Right ventricle myocardium superior (tissue), 1 donor: ENCODE data around the gene MLNR. TPM values are rescaled to one million over a fixed set of nuclear protein-coding genes. Genes with fewer than 3 reads are reported as not detected.
A peak's percentile ranks its signal among the peaks of the same experiment; 100 is the strongest.

Experiments
- ATAC-seq: fragments of 200-7000 bp; cut with Tn5 transposase; one replicate; pipeline ENCODE4 v1.9.1; 2020; ENCODE audit warnings: mild to moderate bottlenecking; ENCODE audit not compliant: poor library complexity
- DNase-seq: peaks from one replicate; pipeline ENCODE4 v3.0.0-alpha.2; 2020
- intact Hi-C: fragments of 100-400 bp; cut with DNase I; formaldehyde crosslinking; loops from one replicate; pipeline ENCODE4 v1.11.2; 2022
- total RNA-seq: library from RNA; stranded (reverse); fragmentation: NEBNext Ultra II Directional; extraction: Animal tissue kit (Norgen Biotek cat#: 25700); gene quantifications from one replicate; pipeline ENCODE4 v1.2.1, GENCODE V29; 2021
- donor health status: DM: no; HTN: yes; CAD: no; lungs with severe emphysema.

MLNR gene
- total RNA-seq, 1 donor from 2014 or later, result not detected

- ATAC-seq (no peak), DNase-seq (no peak)
- intact Hi-C loops, result no loop called here
Observed at GRCh38 chr13:49220856-49221589, 885 bp downstream of the MLNR start.

- ATAC-seq, result no peak
- DNase-seq, result no peak
- intact Hi-C loops, result no loop called here
Observed at GRCh38 chr13:49221590-49221965, 1.4 kb downstream of the MLNR start.

DNA sequence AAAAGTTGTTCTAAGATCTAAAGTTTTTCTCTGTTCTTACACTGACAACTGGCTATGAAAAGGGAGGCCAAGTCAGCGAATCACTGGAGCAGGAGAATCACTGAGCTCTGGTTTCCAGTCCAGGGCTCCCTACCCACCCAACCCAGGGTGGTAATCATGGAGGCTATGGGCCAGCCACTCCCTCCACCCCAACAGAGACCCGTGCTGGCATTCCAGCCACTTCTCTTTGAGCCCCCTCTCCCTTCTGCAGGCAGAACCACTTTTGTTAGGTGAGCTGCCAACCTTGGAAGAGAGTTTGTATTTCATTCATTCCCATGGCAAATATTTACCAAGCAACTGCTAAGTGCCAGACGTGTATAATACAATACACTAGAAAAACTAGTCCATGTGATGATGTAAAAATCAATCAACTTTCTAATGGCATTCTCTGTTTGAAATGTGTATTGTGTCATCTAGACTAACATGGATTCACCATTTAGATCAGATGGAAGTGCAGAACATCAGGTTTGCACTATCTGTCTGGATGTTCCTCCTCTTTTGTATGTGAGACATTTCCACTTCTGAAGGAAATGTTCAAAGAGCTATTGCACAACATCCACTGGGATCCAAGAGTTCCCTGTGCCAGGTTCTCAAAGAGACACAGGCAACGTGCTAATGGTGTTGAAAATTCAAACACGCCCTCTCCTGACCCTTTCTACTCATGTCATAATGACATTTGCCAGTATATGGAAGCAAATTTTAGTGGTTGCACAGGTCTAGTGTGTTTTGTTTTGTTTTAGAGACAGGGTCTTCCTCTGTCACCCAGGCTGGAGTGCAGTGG, 5.3 kb downstream of the MLNR start:
- ATAC-seq (peak; percentile 91), DNase-seq (no peak)
- intact Hi-C loops, result no loop called here

- DNase-seq (no peak), ATAC-seq (no peak)
Observed at GRCh38 chr13:49226613-49227012, 6.5 kb downstream of the MLNR start.

DNA sequence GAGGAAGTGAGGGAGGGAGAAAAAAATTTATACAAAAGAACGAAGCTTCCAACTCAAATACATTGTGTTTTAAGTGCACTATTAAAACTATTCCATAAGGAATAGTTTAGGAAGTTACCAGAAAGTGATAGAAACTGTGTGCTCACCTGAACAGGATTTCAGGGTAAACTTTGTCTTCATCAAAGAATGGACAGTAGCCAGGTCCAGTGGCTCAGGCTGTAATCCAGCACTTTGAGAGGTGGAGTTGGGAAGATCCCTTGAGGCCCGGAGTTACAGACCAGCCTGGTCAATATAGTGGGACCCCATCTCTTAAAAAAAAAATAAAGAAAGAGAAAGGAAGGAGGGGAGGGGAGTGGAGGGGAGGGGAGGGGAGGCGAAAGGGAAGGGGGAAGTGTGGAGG, 14.6 kb downstream of the MLNR start:
- no peak for ATAC-seq
- intact Hi-C loops, result no loop called here
- no peak for DNase-seq

More at GRCh38 chr13:49226613-49227012, 6.5 kb downstream of the MLNR start:
- intact Hi-C loops, result no loop called here

- no peak for ATAC-seq
- DNase-seq, result no peak
- intact Hi-C loops, result no loop called here
Observed at GRCh38 chr13:49235856-49236431, 15.8 kb downstream of the MLNR start.

GRCh38 chr13:49238621-49239020, 18.5 kb downstream of the MLNR start:
- no peak for ATAC-seq
- intact Hi-C loops, result no loop called here
- DNase-seq, result no peak

DNA sequence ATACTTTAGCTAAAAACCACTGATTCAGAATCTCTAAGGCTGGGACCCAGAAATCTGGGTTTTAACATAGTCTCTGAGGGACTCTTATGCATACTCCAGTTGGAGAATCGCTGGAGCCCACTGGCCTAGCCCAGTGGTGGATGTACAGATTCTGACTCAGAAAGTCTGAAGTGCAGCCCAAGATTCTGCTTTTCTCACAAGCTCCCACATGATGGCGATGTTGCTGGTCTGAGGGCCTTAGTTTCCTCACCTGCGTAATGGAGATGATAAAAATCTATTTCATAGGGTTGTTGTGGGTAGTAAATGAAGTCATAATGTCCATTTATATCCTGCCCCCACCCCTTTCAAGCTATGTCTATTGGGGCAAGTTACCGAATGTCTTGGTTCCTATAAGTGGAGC, 19.9 kb downstream of the MLNR start:
- intact Hi-C loops, result no loop called here
- DNase-seq, result no peak
- ATAC-seq, result no peak

GRCh38 chr13:49241296-49241695, 21.2 kb downstream of the MLNR start:
- intact Hi-C loops, result no loop called here
- ATAC-seq (no peak), DNase-seq (no peak)

- ATAC-seq, result no peak
- intact Hi-C loops, result no loop called here
Observed at GRCh38 chr13:49245101-49245500, 25.0 kb downstream of the MLNR start.

GRCh38 chr13:49246850-49247642, 26.9 kb downstream of the MLNR start:
- ATAC-seq, result peak; percentile 75
- intact Hi-C loops, result no loop called here
- no peak for DNase-seq

More at GRCh38 chr13:49245101-49245500, 25.0 kb downstream of the MLNR start:
- DNase-seq, result no peak

DNA sequence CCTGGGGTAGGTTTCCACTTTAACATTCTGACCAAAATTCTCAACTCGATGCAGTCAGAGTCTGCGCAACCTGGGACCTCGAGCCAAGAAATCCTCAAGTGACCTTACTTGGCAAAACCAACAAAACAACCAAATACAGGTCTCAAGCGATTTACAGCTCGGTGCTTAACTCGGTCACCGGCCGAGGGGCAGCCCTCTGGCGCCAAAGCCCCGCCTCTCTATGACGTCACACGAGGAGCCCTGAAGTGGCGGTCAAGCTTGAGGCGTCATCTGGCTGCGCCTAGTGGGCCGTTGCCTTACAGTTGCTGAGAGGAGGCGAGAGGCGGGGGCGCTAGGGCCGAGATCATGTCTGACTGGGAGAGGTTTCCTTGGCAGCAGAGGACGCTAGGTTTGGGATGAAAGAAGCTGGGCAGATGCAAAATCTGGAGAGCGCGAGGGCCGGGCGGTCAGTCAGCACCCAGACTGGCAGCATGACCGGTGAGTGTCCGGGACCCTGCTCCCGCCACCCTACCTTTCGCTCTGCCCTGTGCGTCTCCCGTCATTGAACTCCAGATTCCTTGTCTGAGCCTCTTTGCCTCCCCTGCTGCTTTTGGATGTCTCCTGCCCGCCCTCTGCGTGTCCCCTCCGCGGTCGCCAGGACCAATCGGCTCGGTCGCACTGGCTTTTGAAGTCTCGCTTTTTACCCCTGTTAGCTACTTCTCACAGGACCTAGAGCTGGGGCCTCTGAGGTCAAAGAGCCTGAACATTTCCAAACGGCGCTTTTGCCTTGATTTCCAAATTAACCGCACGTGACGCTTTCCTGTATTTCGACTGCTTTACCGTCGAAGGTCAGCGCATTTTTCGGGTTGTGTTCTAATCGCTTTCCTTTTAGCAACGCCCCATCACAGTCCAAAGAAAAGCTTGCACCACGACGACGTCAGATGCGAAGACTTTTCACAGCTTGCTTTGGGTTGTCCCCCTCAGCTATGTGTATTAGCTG, 27.8 kb downstream of the MLNR start, which contains the start of gene CDADC1:
Gene CDADC1, plus strand, starts transcription at position 283 of the 979 bp plus-strand sequence. Its CDS starts 113 bp downstream, at position 396.
- DNase-seq, result peak; percentile 99
- intact Hi-C loops, result no loop called here
- ATAC-seq, result peak; percentile 99

GRCh38 chr13:49248622-49249002, 28.5 kb downstream of the MLNR start:
- intact Hi-C loops, result no loop called here
- peak; percentile 2 for ATAC-seq
- no peak for DNase-seq

GRCh38 chr13:49251326-49251725, 31.2 kb downstream of the MLNR start:
- intact Hi-C loops, result no loop called here
- DNase-seq (no peak), ATAC-seq (no peak)

DNA sequence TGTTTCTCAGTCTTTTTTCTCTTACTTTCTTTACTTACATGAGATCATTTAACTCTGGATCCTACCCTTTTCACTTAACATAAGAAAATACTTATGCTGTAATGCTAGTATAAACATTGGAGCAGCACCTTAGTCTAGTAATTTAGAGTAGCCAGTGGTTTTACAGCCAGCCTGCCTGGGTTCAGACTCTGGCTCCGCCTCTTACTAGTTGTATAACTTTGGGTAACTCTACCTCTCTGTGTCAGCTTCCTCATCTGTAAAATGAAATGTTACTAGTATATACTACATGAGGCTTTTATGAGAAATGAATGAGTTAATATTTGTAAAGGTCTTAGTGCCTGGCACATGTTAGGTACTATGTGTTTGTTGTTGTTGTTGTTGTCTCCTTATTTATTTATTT, 33.2 kb downstream of the MLNR start:
- DNase-seq (no peak), ATAC-seq (no peak)
- intact Hi-C loops, result no loop called here

- no peak for ATAC-seq
- intact Hi-C loops, result no loop called here
Observed at GRCh38 chr13:49254007-49254406, 33.9 kb downstream of the MLNR start.

GRCh38 chr13:49256841-49257240, 36.7 kb downstream of the MLNR start:
- intact Hi-C loops, result no loop called here
- ATAC-seq, result no peak
- no peak for DNase-seq

More at GRCh38 chr13:49254007-49254406, 33.9 kb downstream of the MLNR start:
- no peak for DNase-seq
